RCC 7860 (cell line): ENCODE results near the gene NADSYN1.

Experiments used
- DNase-seq: peaks from one replicate; pipeline ENCODE4 v3.0.0-alpha.2; 2015; ENCODE audit warnings: low spot score
- FAIRE-seq: peaks from 2 replicates; lab custom pipeline; 2012; peaks lifted over from hg19 to GRCh38; lab: Jason Lieb, UNC

The NADSYN1 gene

GRCh38 chr11:71472941-71473792 is 20.2 kb downstream of the NADSYN1 start:
- FAIRE-seq (no peak), DNase-seq (no peak)

GRCh38 chr11:71473793-71474080 is 20.7 kb downstream of the NADSYN1 start:
- no peak for DNase-seq
- FAIRE-seq, result no peak

GRCh38 chr11:71474141-71474770 is 21.3 kb downstream of the NADSYN1 start:
- DNase-seq, result no peak
- no peak for FAIRE-seq

- DNase-seq (no peak), FAIRE-seq (no peak)
Measured at GRCh38 chr11:71474771-71475483, 21.9 kb downstream of the NADSYN1 start.

- FAIRE-seq (no peak), DNase-seq (no peak)
Measured at GRCh38 chr11:71476031-71476430, 23.0 kb downstream of the NADSYN1 start.

GRCh38 chr11:71476926-71477640 is 24.1 kb downstream of the NADSYN1 start:
- DNase-seq (no peak), FAIRE-seq (no peak)

GRCh38 chr11:71477641-71478527 is 24.9 kb downstream of the NADSYN1 start:
- FAIRE-seq, result no peak
- DNase-seq, result no peak

- no peak for FAIRE-seq
Measured at GRCh38 chr11:71478528-71478840, 25.5 kb downstream of the NADSYN1 start.

GRCh38 chr11:71481101-71481960 is 28.3 kb downstream of the NADSYN1 start:
- no peak for FAIRE-seq
- DNase-seq, result no peak

More at GRCh38 chr11:71478528-71478840, 25.5 kb downstream of the NADSYN1 start:
- no peak for DNase-seq

- DNase-seq, result no peak
- FAIRE-seq, result no peak
Measured at GRCh38 chr11:71482216-71482615, 29.2 kb downstream of the NADSYN1 start.

- DNase-seq, result no peak
- FAIRE-seq, result no peak
Measured at GRCh38 chr11:71482746-71483364, 29.9 kb downstream of the NADSYN1 start.

GRCh38 chr11:71483692-71484091 is 30.7 kb downstream of the NADSYN1 start:
- FAIRE-seq (no peak), DNase-seq (no peak)

GRCh38 chr11:71484248-71485062 is 31.5 kb downstream of the NADSYN1 start:
- no peak for FAIRE-seq

GRCh38 chr11:71485063-71485399 is 32.0 kb downstream of the NADSYN1 start:
- no peak for FAIRE-seq

More at GRCh38 chr11:71484248-71485062, 31.5 kb downstream of the NADSYN1 start:
- DNase-seq, result no peak

GRCh38 chr11:71485466-71485865 is 32.5 kb downstream of the NADSYN1 start:
- DNase-seq (no peak), FAIRE-seq (no peak)

More at GRCh38 chr11:71485063-71485399, 32.0 kb downstream of the NADSYN1 start:
- DNase-seq, result no peak

GRCh38 chr11:71486320-71486719 is 33.3 kb downstream of the NADSYN1 start:
- FAIRE-seq, result no peak

GRCh38 chr11:71488681-71489270 is 35.8 kb downstream of the NADSYN1 start:
- DNase-seq, result no peak
- no peak for FAIRE-seq

More at GRCh38 chr11:71486320-71486719, 33.3 kb downstream of the NADSYN1 start:
- DNase-seq, result no peak
